GM21786 (cell line): ENCODE measurements around the gene GMDS.

Source experiments
- ATAC-seq: cut with Tn5 transposase; IDR thresholded peaks from one replicate; pipeline ENCODE4 v1.9.1; 2021; ENCODE audit not compliant: unreplicated experiment

The GMDS gene

GRCh38 chr6:1621070-1621701 is 624.2 kb downstream of the GMDS start:
- ATAC-seq, result no peak

- no peak for ATAC-seq
Measured at GRCh38 chr6:1620504-1621069, 624.8 kb downstream of the GMDS start.

- ATAC-seq, result no peak
Measured at GRCh38 chr6:1619673-1620503, 625.5 kb downstream of the GMDS start.

- ATAC-seq, result no peak
Measured at GRCh38 chr6:1619098-1619672, 626.2 kb downstream of the GMDS start.

GRCh38 chr6:1618311-1619097 is 626.9 kb downstream of the GMDS start:
- ATAC-seq, result no peak

GRCh38 chr6:1617466-1618310 is 627.7 kb downstream of the GMDS start:
- no peak for ATAC-seq

GRCh38 chr6:1616701-1617463 is 628.5 kb downstream of the GMDS start:
- ATAC-seq, result no peak

GRCh38 chr6:1615853-1616420 is 629.5 kb downstream of the GMDS start:
- no peak for ATAC-seq

- no peak for ATAC-seq
Measured at GRCh38 chr6:1615151-1615852, 630.1 kb downstream of the GMDS start.

- no peak for ATAC-seq
Measured at GRCh38 chr6:1614448-1615150, 630.8 kb downstream of the GMDS start.

GRCh38 chr6:1613688-1614447 is 631.5 kb downstream of the GMDS start:
- no peak for ATAC-seq

- ATAC-seq, result no peak
Measured at GRCh38 chr6:1613346-1613687, 632.1 kb downstream of the GMDS start.

- no peak for ATAC-seq
Measured at GRCh38 chr6:1612974-1613306, 632.5 kb downstream of the GMDS start.

- no peak for ATAC-seq
Measured at GRCh38 chr6:1612299-1612973, 633.0 kb downstream of the GMDS start.

GRCh38 chr6:1611572-1612298 is 633.7 kb downstream of the GMDS start:
- no peak for ATAC-seq

- ATAC-seq, result no peak
Measured at GRCh38 chr6:1611322-1611571, 634.2 kb downstream of the GMDS start.
